Measurements from ENCODE around the gene SSH2.

The SSH2 gene

GRCh38 chr17:29588562-29589411 is 341.2 kb downstream of the SSH2 start:
- no peaks in the 10 kb centered on the region for H3K36me3 ChIP-seq (ENCODE audit: insufficient read depth, low read length)
- no peak for DNase-seq (ENCODE audit: low read depth, low spot score)
- H3K27ac ChIP-seq = no peak overlapping the region
- peak overlapping the region; percentile 75 for H3K9ac ChIP-seq (ENCODE audit: insufficient read length)
- TF ChIP-seq POLR2AphosphoS5 (IDR thresholded peaks at IDR 0.05; ENCODE audit: borderline replicate concordance, low read depth, low read length) = no peak
- H3K4me3 ChIP-seq = peak overlapping the region; percentile 88
- no peaks in the 10 kb centered on the region for H3K9me3 ChIP-seq (ENCODE audit: low read depth, low read length)

GRCh38 chr17:29588017-29588561 is 341.9 kb downstream of the SSH2 start:
- Histone ChIP-seq H3K9ac (ENCODE audit: insufficient read length) (peak overlapping the region; percentile 75), H3K9me3 (ENCODE audit: low read depth, low read length) (no peaks in the 10 kb centered on the region), H3K4me3 (peak overlapping the region; percentile 88), H3K36me3 (ENCODE audit: insufficient read depth, low read length) (no peaks in the 10 kb centered on the region), H3K27ac (no peak overlapping the region)
- TF ChIP-seq FOXP2 (optimal IDR thresholded peaks at IDR 0.05; ENCODE audit: control extremely low read depth, extremely low read length, insufficient read depth) = no peak
- no peak for TF ChIP-seq POLR2AphosphoS5 (IDR thresholded peaks at IDR 0.05; ENCODE audit: borderline replicate concordance, low read depth, low read length)
- no peak for TF ChIP-seq EZH2 (IDR thresholded peaks at IDR 0.05)
- no peak for DNase-seq (ENCODE audit: low read depth, low spot score)

- peak overlapping the region; percentile 88 for H3K4me3 ChIP-seq
- no peak overlapping the region for H3K9ac ChIP-seq (ENCODE audit: insufficient read length)
- H3K36me3 ChIP-seq (ENCODE audit: insufficient read depth, low read length) = no peaks in the 10 kb centered on the region
- no peak for TF ChIP-seq FOXP2 (optimal IDR thresholded peaks at IDR 0.05; ENCODE audit: control extremely low read depth, extremely low read length, insufficient read depth)
- no peak for TF ChIP-seq POLR2AphosphoS5 (IDR thresholded peaks at IDR 0.05; ENCODE audit: borderline replicate concordance, low read depth, low read length)
- TF ChIP-seq EZH2 (IDR thresholded peaks at IDR 0.05) = no peak
- H3K9me3 ChIP-seq (ENCODE audit: low read depth, low read length) = no peaks in the 10 kb centered on the region
- no peak overlapping the region for H3K27ac ChIP-seq
- DNase-seq (ENCODE audit: low read depth, low spot score) = no peak
Observed at GRCh38 chr17:29587591-29587990, 342.4 kb downstream of the SSH2 start.

- Histone ChIP-seq H3K4me3 (no peak overlapping the region), H3K9me3 (ENCODE audit: low read depth, low read length) (no peaks in the 10 kb centered on the region), H3K9ac (ENCODE audit: insufficient read length) (no peak overlapping the region), H3K27ac (no peak overlapping the region), H3K36me3 (ENCODE audit: insufficient read depth, low read length) (peaks cover 3% of the 10 kb centered on the region; the same call in 1 of the 2 replicates)
- no peak for DNase-seq (ENCODE audit: low read depth, low spot score)
- TF ChIP-seq POLR2AphosphoS5 (IDR thresholded peaks at IDR 0.05; ENCODE audit: borderline replicate concordance, low read depth, low read length) = no peak
- TF ChIP-seq EZH2 (IDR thresholded peaks at IDR 0.05) = no peak
- no peak for TF ChIP-seq FOXP2 (optimal IDR thresholded peaks at IDR 0.05; ENCODE audit: control extremely low read depth, extremely low read length, insufficient read depth)
Observed at GRCh38 chr17:29586676-29587469, 343.2 kb downstream of the SSH2 start.

GRCh38 chr17:29585080-29585751 is 344.8 kb downstream of the SSH2 start:
- no peak for TF ChIP-seq POLR2AphosphoS5 (IDR thresholded peaks at IDR 0.05; ENCODE audit: borderline replicate concordance, low read depth, low read length)
- no peak for TF ChIP-seq EZH2 (IDR thresholded peaks at IDR 0.05)
- no peak for TF ChIP-seq FOXP2 (optimal IDR thresholded peaks at IDR 0.05; ENCODE audit: control extremely low read depth, extremely low read length, insufficient read depth)
- no peak overlapping the region for H3K27ac ChIP-seq
- H3K9me3 ChIP-seq (ENCODE audit: low read depth, low read length) = no peaks in the 10 kb centered on the region
- H3K36me3 ChIP-seq (ENCODE audit: insufficient read depth, low read length) = peaks cover 3% of the 10 kb centered on the region; the same call in 1 of the 2 replicates
- no peak for DNase-seq (ENCODE audit: low read depth, low spot score)
- no peak overlapping the region for H3K4me3 ChIP-seq
- no peak overlapping the region for H3K9ac ChIP-seq (ENCODE audit: insufficient read length)

- Histone ChIP-seq H3K36me3 (ENCODE audit: insufficient read depth, low read length) (peaks cover 3% of the 10 kb centered on the region; the same call in 1 of the 2 replicates), H3K9ac (ENCODE audit: insufficient read length) (no peak overlapping the region), H3K9me3 (ENCODE audit: low read depth, low read length) (no peaks in the 10 kb centered on the region), H3K27ac (no peak overlapping the region), H3K4me3 (no peak overlapping the region)
- DNase-seq (ENCODE audit: low read depth, low spot score) = no peak
- TF ChIP-seq EZH2 (IDR thresholded peaks at IDR 0.05) (no peak), FOXP2 (optimal IDR thresholded peaks at IDR 0.05; ENCODE audit: control extremely low read depth, extremely low read length, insufficient read depth) (no peak), POLR2AphosphoS5 (IDR thresholded peaks at IDR 0.05; ENCODE audit: borderline replicate concordance, low read depth, low read length) (no peak)
Observed at GRCh38 chr17:29584452-29585079, 345.5 kb downstream of the SSH2 start.

- Histone ChIP-seq H3K36me3 (ENCODE audit: insufficient read depth, low read length) (peaks cover 3% of the 10 kb centered on the region; the same call in 1 of the 2 replicates), H3K9ac (ENCODE audit: insufficient read length) (no peak overlapping the region), H3K9me3 (ENCODE audit: low read depth, low read length) (no peaks in the 10 kb centered on the region), H3K27ac (no peak overlapping the region), H3K4me3 (no peak overlapping the region)
- TF ChIP-seq POLR2AphosphoS5 (IDR thresholded peaks at IDR 0.05; ENCODE audit: borderline replicate concordance, low read depth, low read length) (no peak), EZH2 (IDR thresholded peaks at IDR 0.05) (no peak), FOXP2 (optimal IDR thresholded peaks at IDR 0.05; ENCODE audit: control extremely low read depth, extremely low read length, insufficient read depth) (no peak)
- no peak for DNase-seq (ENCODE audit: low read depth, low spot score)
Observed at GRCh38 chr17:29583324-29584248, 346.4 kb downstream of the SSH2 start.
